ENCODE measurements around the gene NCK1. TPM values are rescaled to one million over a fixed set of nuclear protein-coding genes. Genes with fewer than 3 reads are reported as not detected.

The NCK1 gene
- total RNA-seq, 4 donors from 2014 or later = 11.9 to 48.7 (median 33.5) TPM

DNA sequence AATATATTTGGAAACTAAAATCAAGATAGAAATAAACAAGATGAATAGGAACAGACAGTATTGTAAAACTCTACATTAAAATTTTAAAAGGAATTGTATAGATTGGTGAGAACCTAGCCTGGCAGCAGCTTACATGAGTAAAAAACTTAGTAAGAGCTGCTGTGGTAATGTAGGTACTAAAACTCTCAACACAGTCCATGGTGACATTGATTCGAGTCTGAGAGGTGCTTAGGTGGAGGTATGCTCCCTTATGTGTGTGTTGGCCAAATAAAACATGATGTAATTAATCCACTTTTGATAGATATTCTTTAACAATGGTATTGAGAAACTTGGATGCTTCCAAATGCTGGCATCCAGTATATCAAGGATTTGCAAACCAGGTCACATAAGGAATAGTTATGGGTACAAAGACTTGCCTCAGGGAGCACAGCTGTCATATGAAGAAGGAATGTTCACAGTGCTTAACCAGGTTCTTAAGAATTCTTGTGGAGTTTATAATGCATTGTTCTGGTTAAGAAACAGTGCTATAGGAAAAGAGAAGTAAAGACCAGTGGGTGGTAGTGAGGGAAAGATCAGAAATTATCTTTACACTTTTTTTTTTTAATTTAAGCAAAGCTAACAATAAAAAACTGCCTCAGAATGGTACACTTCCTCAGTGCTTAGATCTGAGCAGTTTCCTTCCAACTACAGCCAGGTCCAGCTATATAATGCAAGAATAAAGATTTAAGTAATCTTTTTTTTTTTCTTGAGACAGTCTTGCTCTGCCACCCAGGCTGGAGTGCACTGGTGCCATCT, 71.2 kb downstream of the NCK1 start:
- no peak overlapping the region for H3K4me3 ChIP-seq
- no peak for TF ChIP-seq POLR2A (IDR thresholded peaks at IDR 0.05)
- TF ChIP-seq, protein P1, sequence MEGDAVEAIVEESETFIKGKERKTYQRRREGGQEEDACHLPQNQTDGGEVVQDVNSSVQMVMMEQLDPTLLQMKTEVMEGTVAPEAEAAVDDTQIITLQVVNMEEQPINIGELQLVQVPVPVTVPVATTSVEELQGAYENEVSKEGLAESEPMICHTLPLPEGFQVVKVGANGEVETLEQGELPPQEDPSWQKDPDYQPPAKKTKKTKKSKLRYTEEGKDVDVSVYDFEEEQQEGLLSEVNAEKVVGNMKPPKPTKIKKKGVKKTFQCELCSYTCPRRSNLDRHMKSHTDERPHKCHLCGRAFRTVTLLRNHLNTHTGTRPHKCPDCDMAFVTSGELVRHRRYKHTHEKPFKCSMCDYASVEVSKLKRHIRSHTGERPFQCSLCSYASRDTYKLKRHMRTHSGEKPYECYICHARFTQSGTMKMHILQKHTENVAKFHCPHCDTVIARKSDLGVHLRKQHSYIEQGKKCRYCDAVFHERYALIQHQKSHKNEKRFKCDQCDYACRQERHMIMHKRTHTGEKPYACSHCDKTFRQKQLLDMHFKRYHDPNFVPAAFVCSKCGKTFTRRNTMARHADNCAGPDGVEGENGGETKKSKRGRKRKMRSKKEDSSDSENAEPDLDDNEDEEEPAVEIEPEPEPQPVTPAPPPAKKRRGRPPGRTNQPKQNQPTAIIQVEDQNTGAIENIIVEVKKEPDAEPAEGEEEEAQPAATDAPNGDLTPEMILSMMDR (IDR thresholded peaks at IDR 0.05) = no peak
- peaks cover 0 to 21% (median 0%) of the 10 kb centered on the region in 4 donors for H3K4me1 ChIP-seq
- H3K27me3 ChIP-seq = no peaks in the 10 kb centered on the region
- no peaks in the 10 kb centered on the region for H3K9me3 ChIP-seq
- H3K36me3 ChIP-seq = peaks cover 0 to 6% (median 0%) of the 10 kb centered on the region in 3 donors
- H3K27ac ChIP-seq = no peak overlapping the region
- no peak for DNase-seq

- Histone ChIP-seq H3K27ac (no peak overlapping the region), H3K27me3 (no peaks in the 10 kb centered on the region), H3K4me3 (no peak overlapping the region), H3K4me1 (no peaks in the 10 kb centered on the region), H3K9me3 (no peaks in the 10 kb centered on the region), H3K36me3 (peaks cover 0 to 4% (median 0%) of the 10 kb centered on the region in 3 donors)
- TF ChIP-seq POLR2A (IDR thresholded peaks at IDR 0.05) = no peak
- TF ChIP-seq, protein P1 (IDR thresholded peaks at IDR 0.05) = no peak
- no peak for DNase-seq
Measured at GRCh38 chr3:136937175-136937574, 75.2 kb downstream of the NCK1 start.

DNA sequence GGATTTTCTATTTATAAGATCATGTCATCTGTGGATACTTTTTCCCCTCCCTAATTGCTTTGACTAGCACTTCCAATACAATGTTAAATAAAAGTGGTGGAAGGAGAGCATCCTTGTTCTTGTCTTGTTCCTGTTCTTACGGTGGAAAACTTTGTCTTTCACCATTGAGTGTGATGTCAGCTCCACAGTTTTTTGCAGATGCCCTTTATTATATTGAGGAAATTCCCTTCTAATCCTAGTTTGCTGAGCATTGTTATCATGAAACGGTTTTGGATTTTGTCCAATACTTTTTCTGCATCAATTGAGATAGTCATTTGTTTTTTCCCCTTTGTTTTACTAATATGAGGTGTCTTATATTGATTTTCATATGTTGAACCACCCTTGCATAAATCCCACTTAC, 75.8 kb downstream of the NCK1 start:
- Histone ChIP-seq H3K27ac (no peak overlapping the region), H3K4me3 (no peak overlapping the region), H3K9me3 (no peaks in the 10 kb centered on the region), H3K4me1 (peaks cover 0 to 5% (median 2%) of the 10 kb centered on the region in 4 donors), H3K27me3 (no peaks in the 10 kb centered on the region), H3K36me3 (peaks cover 0 to 4% (median 0%) of the 10 kb centered on the region in 3 donors)
- DNase-seq = no peak
- TF ChIP-seq, protein P1 (IDR thresholded peaks at IDR 0.05) = no peak
- no peak for TF ChIP-seq POLR2A (IDR thresholded peaks at IDR 0.05)

DNA sequence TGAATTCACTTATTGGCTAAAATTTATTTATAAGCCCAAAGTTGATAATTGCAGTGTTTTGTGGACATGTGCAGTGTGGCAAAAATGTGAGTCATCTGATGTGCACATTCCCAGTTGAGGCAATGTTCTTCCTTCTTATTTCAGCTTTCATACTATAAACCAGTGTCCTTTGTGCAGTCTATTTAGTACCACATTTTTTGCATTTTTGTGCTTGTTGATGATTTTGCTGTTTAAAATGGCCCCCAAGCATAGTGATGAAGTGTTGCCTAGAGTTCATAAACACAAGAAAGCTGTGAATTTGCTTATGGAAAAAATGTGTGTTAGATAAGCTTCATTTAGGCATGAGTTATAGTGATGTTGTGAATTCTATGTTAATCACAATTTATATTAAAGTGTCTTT, 76.3 kb downstream of the NCK1 start:
- Histone ChIP-seq H3K4me3 (no peak overlapping the region), H3K36me3 (peaks cover 0 to 4% (median 0%) of the 10 kb centered on the region in 3 donors), H3K27ac (no peak overlapping the region), H3K9me3 (no peaks in the 10 kb centered on the region), H3K27me3 (no peaks in the 10 kb centered on the region), H3K4me1 (peaks cover 0 to 7% (median 2%) of the 10 kb centered on the region in 4 donors)
- no peak for TF ChIP-seq POLR2A (IDR thresholded peaks at IDR 0.05)
- TF ChIP-seq, protein P1 (IDR thresholded peaks at IDR 0.05) = no peak
- DNase-seq = no peak

- H3K27ac ChIP-seq = no peak overlapping the region
- no peak overlapping the region for H3K4me3 ChIP-seq
- TF ChIP-seq, protein P1 (IDR thresholded peaks at IDR 0.05) = no peak
- no peak for TF ChIP-seq POLR2A (IDR thresholded peaks at IDR 0.05)
- peaks cover 0 to 7% (median 2%) of the 10 kb centered on the region in 4 donors for H3K4me1 ChIP-seq
- DNase-seq = no peak
- H3K9me3 ChIP-seq = no peaks in the 10 kb centered on the region
- peaks cover 0 to 4% (median 0%) of the 10 kb centered on the region in 3 donors for H3K36me3 ChIP-seq
- H3K27me3 ChIP-seq = no peaks in the 10 kb centered on the region
Measured at GRCh38 chr3:136939489-136939888, 77.5 kb downstream of the NCK1 start.
